Duodenal mucosa (tissue), 2 donors: ENCODE data around the gene FOXD4L6.
"Not testable (repeated sequence)": the region's sequence is repeated elsewhere in the genome, so short reads cannot be mapped to it uniquely, and the experiment has no call there.

Experiments used
- H3K27ac ChIP-seq: one replicate; pipeline ENCODE4 v1.7.0; 2013; ENCODE audit warnings: low read depth, low read length
- H3K27me3 ChIP-seq, 2 donors: one replicate each; pipeline ENCODE4 v1.7.0; 2013; ENCODE audit warnings: low read length in 2 of 2, control low read depth in 1 of 2; ENCODE audit not compliant: insufficient read depth in 2 of 2, control insufficient read depth in 1 of 2
- H3K36me3 ChIP-seq, 2 donors: one replicate each; pipeline ENCODE4 v1.7.0; 2013; ENCODE audit warnings: low read length in 2 of 2, control low read depth in 1 of 2; ENCODE audit not compliant: insufficient read depth in 2 of 2, control insufficient read depth in 1 of 2
- H3K4me1 ChIP-seq, 2 donors: one replicate each; pipeline ENCODE4 v1.7.0; 2013; ENCODE audit warnings: low read length in 2 of 2, control low read depth in 1 of 2; ENCODE audit not compliant: insufficient read depth in 2 of 2, control insufficient read depth in 1 of 2
- H3K4me3 ChIP-seq, 2 donors: one replicate each; pipeline ENCODE4 v1.7.0; 2013; ENCODE audit warnings: low read length in 2 of 2, low read depth in 1 of 2
- H3K9ac ChIP-seq, 2 donors: one replicate each; pipeline ENCODE4 v1.7.0; 2013; ENCODE audit warnings: low read length in 2 of 2, low read depth in 1 of 2
- H3K9me3 ChIP-seq, 2 donors: one replicate each; pipeline ENCODE4 v1.7.0; 2013; ENCODE audit warnings: low read length in 2 of 2, control low read depth in 1 of 2; ENCODE audit not compliant: control insufficient read depth in 1 of 2

Gene FOXD4L6

DNA sequence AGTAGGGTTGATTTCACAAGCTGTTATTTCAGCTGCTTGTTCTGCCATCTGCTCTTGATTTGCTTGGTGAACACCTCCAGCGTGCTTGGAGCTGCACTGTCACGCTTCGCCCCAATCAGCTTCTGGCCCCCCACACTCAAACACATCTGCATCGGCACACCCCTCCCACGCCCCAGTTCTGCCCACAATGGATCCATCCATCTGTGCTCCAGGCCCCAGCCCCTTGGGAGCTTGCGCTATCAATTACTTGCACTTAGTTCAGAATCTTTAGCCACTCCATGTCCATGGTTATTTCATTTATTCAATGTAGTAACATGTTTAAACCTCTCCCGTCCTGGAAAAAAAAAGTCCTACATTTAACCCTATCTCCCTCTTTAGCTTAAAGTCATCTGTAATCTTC, 28.0 kb downstream of the FOXD4L6 start:
- H3K4me1 ChIP-seq, H3K9ac ChIP-seq, H3K27me3 ChIP-seq, H3K9me3 ChIP-seq, H3K27ac ChIP-seq, H3K4me3 ChIP-seq, H3K36me3 ChIP-seq: not testable (repeated sequence)

- not testable (repeated sequence) for H3K9ac ChIP-seq, H3K4me3 ChIP-seq
Observed at GRCh38 chr9:41098759-41099158, 29.7 kb downstream of the FOXD4L6 start.

DNA sequence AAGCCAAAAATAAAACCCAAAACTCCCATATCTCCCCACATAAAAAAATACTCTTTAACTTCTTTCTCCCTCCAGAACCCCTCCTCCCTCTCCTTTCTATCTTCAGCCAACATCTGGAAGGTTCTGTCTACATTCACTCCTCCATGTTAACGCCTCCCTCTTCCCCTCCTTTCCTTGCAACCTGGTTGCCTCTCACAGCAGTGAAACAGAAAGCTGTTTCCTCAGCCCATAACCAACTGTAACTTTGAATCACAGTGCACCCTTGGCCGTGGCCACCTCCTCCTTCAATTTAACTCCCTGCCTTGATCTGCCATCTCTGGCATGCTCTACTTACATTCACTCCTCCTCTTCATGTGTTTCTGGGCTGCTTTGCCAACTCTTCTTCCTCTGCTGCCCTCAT, 33.4 kb downstream of the FOXD4L6 start:
- not testable (repeated sequence) for H3K4me3 ChIP-seq, H3K9me3 ChIP-seq, H3K4me1 ChIP-seq, H3K27ac ChIP-seq, H3K36me3 ChIP-seq, H3K9ac ChIP-seq, H3K27me3 ChIP-seq

More at GRCh38 chr9:41098759-41099158, 29.7 kb downstream of the FOXD4L6 start:
- H3K9me3 ChIP-seq, H3K36me3 ChIP-seq, H3K27me3 ChIP-seq, H3K4me1 ChIP-seq, H3K27ac ChIP-seq: not testable (repeated sequence)

DNA sequence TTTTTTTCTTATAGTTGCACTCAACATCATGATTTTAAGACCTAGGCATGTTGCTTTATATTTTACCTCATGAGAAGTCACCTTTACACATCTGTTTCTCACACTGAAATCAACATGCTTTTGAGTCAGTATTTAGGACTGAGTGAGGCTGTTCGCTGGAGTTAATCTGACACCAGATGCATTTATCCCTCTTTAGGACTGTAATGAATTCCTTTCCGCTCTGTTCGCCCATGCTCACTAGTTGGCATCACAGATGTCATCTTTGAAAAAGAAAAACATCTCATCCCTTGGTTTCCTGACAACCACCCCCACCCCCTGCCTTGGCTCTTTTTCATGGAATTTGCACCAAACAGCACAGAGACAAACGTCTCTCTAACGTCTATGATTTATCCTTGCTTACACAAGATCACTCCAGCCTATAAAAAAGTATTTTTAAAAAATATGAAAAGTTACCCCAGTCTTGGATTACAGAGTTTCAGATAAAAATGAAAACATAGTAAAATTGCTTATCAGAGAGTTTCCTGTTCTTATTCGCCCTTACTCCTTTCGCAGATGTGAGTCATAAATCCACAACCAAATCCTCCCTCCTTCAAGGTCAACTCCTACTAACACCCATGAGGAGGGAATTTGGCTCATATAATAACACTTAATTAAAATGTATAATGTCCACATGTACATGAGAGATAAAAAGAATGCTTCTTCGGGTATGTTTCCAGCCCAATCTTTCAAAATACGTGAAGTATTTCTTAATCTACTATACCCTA, 34.3 kb downstream of the FOXD4L6 start:
- not testable (repeated sequence) for H3K27ac ChIP-seq, H3K9me3 ChIP-seq, H3K27me3 ChIP-seq, H3K4me3 ChIP-seq, H3K36me3 ChIP-seq, H3K9ac ChIP-seq, H3K4me1 ChIP-seq

- not testable (repeated sequence) for H3K27me3 ChIP-seq, H3K36me3 ChIP-seq, H3K9me3 ChIP-seq, H3K4me3 ChIP-seq, H3K4me1 ChIP-seq, H3K27ac ChIP-seq, H3K9ac ChIP-seq
Observed at GRCh38 chr9:41090922-41091321, 37.6 kb downstream of the FOXD4L6 start.

GRCh38 chr9:41090386-41090785, 38.1 kb downstream of the FOXD4L6 start:
- H3K27me3 ChIP-seq, H3K36me3 ChIP-seq, H3K4me3 ChIP-seq, H3K27ac ChIP-seq, H3K9ac ChIP-seq, H3K4me1 ChIP-seq, H3K9me3 ChIP-seq: not testable (repeated sequence)

GRCh38 chr9:41088450-41089059, 39.9 kb downstream of the FOXD4L6 start:
- H3K9me3 ChIP-seq, H3K27me3 ChIP-seq, H3K9ac ChIP-seq, H3K4me1 ChIP-seq, H3K4me3 ChIP-seq, H3K27ac ChIP-seq, H3K36me3 ChIP-seq: not testable (repeated sequence)

GRCh38 chr9:41087929-41088328, 40.6 kb downstream of the FOXD4L6 start:
- not testable (repeated sequence) for H3K9me3 ChIP-seq, H3K27me3 ChIP-seq, H3K4me3 ChIP-seq, H3K4me1 ChIP-seq, H3K36me3 ChIP-seq, H3K27ac ChIP-seq, H3K9ac ChIP-seq

DNA sequence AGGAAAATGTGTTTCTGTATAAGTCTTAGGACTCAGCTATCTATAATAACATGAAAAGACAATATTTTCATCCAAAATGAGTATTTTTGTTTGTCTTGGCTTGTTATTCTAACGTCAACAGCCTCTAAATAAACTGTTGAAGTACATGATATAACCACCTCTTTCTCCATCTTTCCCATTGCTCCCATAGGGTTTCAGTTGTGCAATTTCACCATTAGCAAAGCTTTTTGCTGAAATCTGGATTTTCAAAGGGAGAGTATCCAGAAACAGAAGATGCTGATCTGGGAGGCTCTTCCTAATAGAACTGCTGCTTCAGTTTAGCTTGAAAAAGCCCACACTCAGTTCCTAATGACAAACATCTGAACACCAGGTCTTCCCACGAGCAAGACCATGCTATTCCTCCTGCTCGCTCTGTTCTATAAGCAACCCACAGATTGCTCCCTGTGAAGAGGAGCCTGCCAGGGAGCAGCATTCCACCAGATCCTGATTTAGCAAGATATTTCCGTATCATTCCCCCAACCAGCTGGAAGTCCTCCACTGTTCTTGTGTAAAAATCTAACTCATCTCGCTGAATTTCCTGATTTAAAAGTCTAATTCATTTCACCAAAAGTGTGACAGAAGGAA, 41.2 kb downstream of the FOXD4L6 start:
- not testable (repeated sequence) for H3K4me1 ChIP-seq, H3K27me3 ChIP-seq, H3K9me3 ChIP-seq, H3K27ac ChIP-seq, H3K36me3 ChIP-seq, H3K9ac ChIP-seq, H3K4me3 ChIP-seq

GRCh38 chr9:41086685-41087084, 41.8 kb downstream of the FOXD4L6 start:
- not testable (repeated sequence) for H3K4me3 ChIP-seq, H3K27ac ChIP-seq, H3K4me1 ChIP-seq, H3K27me3 ChIP-seq, H3K9ac ChIP-seq, H3K9me3 ChIP-seq, H3K36me3 ChIP-seq
